HG02642 (cell line): ENCODE measurements around the gene AIF1L.

ENCODE experiments used
- ATAC-seq: cut with Tn5 transposase; IDR thresholded peaks from one replicate; pipeline ENCODE4 v1.9.1; 2021; ENCODE audit warnings: mild to moderate bottlenecking; ENCODE audit not compliant: unreplicated experiment, poor library complexity

Gene AIF1L

GRCh38 chr9:131096269-131097125 is at the start of gene AIF1L:
AIF1L (plus strand) TSS chr9:131096531; CDS start chr9:131096630, 99 bp downstream.
- no peak for ATAC-seq

GRCh38 chr9:131046581-131047202 is 49.6 kb upstream of the AIF1L start:
- ATAC-seq = peak; percentile 65

GRCh38 chr9:131048332-131048731 is 48.0 kb upstream of the AIF1L start:
- ATAC-seq = no peak

- ATAC-seq = no peak
Measured at GRCh38 chr9:131048820-131049219, 47.5 kb upstream of the AIF1L start.

GRCh38 chr9:131049829-131050715 is 46.3 kb upstream of the AIF1L start:
- ATAC-seq = no peak

GRCh38 chr9:131050831-131051230 is 45.5 kb upstream of the AIF1L start:
- no peak for ATAC-seq

GRCh38 chr9:131051592-131052517 is 44.5 kb upstream of the AIF1L start:
- ATAC-seq = no peak

GRCh38 chr9:131053896-131054295 is 42.4 kb upstream of the AIF1L start:
- no peak for ATAC-seq

GRCh38 chr9:131056781-131057506 is 39.4 kb upstream of the AIF1L start:
- ATAC-seq = no peak

GRCh38 chr9:131060900-131061630 is 35.3 kb upstream of the AIF1L start:
- ATAC-seq = no peak

GRCh38 chr9:131062969-131063368 is 33.4 kb upstream of the AIF1L start:
- ATAC-seq = no peak

GRCh38 chr9:131065599-131065998 is 30.7 kb upstream of the AIF1L start:
- no peak for ATAC-seq

GRCh38 chr9:131067625-131068024 is 28.7 kb upstream of the AIF1L start:
- ATAC-seq = no peak

GRCh38 chr9:131068076-131068816 is 28.1 kb upstream of the AIF1L start:
- ATAC-seq = no peak

- ATAC-seq = no peak
Measured at GRCh38 chr9:131069699-131070098, 26.6 kb upstream of the AIF1L start.

- ATAC-seq = no peak
Measured at GRCh38 chr9:131072107-131072870, 24.0 kb upstream of the AIF1L start.

GRCh38 chr9:131072871-131073237 is 23.5 kb upstream of the AIF1L start:
- ATAC-seq = no peak
